GF-D8 (cell line): ENCODE results near the gene SYDE1.

ENCODE experiments used
- DNase-seq: peaks from one replicate; lab custom pipeline; 2025; lab: John Stamatoyannopoulos, UW

SYDE1 gene

DNA sequence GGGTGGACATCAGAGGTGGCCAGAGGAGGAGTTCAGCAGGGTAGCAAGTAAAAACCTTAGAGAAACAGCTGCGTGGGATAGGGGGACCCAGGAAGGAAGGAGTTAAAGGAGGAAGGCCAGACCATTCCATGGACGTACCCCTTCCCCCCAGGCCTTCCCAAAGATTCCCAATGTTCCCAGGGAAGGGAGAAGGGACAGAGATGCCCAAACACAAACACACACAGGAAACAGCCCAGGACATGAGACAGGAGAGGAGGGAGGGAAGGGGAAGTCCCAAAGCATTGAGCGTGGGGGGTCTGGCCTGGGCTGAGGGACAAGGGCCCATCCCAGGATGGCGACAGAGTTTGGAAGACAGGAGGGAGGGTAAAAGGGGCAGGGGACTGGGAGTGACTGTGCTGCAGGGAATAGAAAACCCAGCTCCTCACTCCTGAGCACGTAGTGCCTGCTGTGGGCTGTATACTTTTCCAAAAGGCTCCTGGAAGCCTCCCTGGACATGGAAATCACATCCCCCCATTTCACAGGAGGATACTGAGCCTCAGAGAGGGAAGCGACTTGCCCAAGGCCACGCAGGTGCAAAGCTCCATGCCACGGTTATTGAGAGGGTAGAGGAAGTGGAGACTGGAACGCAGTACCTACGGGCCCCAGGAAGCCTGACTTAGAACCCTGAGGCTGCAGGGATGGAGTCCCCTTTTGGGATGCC, 1.1 kb downstream of the SYDE1 start:
- DNase-seq: no peak

DNA sequence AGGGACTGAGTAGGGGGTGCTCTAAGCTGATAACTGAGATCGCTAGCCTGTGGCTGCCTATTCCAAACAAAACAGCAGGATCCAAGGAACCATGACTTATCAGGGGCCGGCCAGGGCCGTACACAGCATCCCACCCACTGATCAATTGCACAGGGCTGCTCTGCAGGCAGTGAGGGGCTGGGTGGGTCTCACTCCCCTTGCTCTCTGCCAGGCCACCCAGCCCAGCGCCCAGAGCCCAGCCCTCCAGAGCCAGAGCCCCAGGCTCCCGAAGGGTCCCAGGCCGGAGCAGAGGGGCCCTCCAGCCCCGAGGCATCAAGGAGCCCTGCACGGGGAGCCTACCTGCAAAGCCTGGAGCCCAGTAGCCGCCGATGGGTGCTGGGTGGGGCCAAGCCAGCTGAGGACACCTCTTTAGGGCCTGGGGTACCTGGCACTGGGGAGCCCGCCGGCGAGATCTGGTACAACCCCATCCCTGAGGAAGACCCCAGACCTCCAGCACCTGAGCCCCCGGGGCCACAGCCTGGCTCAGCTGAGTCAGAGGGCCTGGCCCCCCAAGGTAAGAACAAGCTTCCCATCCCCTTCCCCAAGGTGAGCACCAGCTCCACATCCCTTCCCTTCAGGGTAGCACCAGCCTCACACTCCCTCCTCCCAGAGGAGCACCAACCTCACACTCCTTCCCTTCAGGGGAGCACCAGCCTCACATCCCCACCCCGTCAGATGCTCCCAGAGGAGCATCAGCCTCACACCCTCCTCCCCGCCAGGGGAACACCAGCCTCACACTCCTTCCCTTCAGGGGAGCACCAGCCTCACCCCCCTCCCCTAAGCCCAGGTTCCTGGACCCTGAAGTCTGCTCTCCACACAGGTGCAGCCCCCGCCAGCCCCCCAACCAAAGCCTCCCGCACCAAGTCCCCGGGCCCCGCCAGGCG, 1.9 kb downstream of the SYDE1 start:
- no peak for DNase-seq

- DNase-seq: no peak
Observed at GRCh38 chr19:15109768-15110417, 2.7 kb downstream of the SYDE1 start.

DNA sequence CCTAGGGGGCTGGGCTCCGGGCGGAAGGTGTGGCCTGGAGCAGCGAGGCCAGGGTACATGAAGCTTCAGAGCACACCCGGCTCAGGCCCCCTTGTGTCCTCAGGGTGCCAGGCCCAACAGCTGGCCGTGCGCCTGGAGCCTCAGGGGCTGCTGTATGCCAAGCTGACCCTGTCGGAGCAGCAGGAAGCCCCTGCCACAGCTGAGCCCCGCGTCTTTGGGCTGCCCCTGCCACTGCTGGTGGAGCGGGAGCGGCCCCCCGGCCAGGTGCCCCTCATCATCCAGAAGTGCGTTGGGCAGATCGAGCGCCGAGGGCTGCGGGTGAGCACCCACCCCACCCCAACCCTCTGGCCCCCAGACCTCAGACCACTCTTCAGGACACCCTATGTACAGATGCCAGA, 3.2 kb downstream of the SYDE1 start:
- DNase-seq: no peak

DNA sequence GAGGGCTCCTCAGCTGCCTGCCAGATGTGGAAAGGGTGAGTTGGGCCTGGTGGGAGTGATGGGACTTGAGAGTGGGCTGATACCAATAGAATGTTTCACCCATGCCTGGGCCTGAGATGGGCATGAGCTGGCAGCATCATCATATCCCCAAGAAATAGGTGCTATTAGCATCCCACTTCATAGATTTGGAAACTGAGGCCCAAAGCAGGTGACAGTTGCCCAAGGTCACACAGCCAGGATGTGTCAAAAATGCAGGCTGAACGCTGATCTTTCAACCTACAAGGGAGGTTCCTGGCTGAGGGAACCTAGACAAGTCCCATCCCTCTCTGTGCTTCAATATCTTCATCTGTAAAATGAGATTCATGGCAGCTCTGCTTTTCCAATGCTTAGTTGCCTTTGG, 4.6 kb downstream of the SYDE1 start:
- no peak for DNase-seq

- no peak for DNase-seq
Observed at GRCh38 chr19:15112385-15112784, 5.2 kb downstream of the SYDE1 start.

DNA sequence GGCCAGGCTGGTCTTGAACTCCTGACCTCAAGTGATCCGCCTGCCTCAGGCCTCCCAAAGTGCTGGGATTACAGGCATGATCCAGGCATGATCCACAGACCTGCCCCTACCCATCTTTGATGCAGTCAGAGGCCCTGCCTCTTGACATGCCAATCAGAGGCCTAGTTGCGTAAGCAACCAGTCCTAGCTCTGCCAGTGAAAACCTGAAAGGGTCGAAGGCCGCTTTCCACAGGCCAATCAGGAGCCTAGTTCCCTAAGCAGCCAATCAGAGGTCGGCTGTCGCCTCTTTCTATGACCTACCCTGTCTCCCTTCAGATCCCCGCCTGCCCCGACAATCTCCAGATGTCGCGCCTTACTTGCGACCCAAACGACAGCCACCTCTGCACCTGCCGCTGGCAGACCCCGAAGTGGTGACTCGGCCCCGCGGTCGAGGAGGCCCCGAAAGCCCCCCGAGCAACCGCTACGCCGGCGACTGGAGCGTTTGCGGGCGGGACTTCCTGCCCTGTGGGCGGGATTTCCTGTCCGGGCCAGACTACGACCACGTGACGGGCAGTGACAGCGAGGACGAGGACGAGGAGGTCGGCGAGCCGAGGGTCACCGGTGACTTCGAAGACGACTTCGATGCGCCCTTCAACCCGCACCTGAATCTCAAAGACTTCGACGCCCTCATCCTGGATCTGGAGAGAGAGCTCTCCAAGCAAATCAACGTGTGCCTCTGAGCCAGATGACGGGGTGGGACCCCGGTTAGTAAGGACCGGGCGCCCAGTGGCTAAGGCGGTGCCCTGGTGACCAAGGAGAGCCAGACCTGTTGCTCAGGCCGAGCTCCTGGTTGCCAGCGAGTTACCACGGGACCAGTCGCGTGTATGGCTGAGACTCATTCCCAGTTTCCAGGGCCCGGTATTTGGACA, 6.3 kb downstream of the SYDE1 start:
- DNase-seq: no peak

GRCh38 chr19:15114153-15114540, 6.9 kb downstream of the SYDE1 start:
- DNase-seq: no peak

GRCh38 chr19:15115080-15115479, 7.9 kb downstream of the SYDE1 start:
- no peak for DNase-seq

DNA sequence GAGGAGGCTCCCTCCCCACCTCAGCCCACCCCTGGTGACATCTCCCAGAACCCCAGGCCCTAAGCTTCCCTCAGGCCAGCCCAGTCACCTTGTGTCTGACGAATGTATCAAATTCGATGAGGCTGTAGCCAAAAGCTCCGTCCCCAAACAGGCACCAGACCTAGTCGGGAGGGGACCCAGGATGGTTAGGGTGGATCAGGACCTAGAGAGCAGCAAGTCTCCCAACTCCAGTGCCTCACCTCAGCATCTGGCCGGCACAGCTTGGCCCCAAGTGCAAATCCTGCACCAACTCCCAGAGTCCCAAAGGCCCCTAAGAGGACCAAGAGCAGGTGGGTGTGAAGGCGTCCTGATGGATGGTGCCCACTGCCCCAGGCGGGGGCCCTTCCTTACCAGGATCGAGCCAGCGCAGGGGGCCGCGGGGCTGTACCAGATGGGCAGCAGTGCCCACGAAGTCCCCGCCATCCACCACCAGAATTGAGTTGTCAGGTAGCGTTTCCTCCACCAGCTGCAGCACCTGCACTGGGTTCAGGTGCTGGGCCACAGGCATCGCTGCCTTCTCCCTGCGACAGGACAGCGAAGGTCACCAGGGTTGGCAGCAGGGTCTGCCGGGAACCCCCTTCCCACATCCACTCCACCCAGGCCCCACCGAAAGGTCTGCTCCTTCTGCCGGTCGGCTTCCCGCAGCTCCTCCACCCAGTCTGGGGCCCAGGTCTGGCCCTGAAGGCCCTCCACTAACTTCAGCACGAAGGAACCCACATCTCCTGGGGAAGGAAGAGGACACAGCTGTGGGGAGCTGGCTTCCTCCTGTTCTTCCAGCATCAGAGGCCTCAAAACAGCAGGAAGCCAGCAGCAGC, 8.8 kb downstream of the SYDE1 start:
- no peak for DNase-seq

DNA sequence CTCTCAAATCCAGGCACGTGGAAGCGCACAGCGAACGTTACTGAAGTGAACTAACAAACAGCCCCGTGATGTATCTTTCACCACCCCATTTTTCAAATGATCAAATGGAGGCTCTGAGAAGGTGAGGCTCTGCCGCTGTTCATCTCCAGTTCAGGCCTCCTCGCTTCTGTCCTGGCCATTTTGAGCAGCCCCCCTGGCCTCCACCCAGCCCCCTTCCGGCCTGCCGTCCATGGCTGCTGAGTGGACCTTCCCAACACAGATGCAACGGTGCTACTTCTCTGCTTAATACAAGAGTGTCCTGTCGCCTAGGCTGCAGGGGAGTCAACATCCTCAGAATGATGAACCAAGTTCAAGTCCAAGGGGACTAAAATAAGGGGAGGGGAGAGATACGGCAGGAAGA, 9.7 kb downstream of the SYDE1 start:
- no peak for DNase-seq

DNA sequence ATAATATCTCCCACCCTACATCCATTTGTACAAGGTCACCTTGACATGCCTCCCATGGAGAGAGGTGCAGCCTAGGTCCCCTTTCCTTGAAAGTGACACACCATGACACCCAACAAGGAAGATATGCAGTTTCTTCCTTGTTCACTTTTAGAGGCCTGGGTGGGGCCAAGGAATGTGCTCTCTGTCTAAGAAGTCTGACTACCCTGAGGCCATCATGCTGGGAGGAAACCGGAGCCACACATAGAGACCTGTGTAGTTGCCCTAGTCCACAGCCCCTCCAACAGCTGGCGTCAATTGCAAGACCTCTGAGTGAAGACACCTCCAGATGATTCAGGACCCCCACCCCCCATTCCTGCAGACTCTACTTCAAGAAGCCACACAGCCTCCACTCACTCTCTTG, 11.0 kb downstream of the SYDE1 start:
- DNase-seq: no peak

DNA sequence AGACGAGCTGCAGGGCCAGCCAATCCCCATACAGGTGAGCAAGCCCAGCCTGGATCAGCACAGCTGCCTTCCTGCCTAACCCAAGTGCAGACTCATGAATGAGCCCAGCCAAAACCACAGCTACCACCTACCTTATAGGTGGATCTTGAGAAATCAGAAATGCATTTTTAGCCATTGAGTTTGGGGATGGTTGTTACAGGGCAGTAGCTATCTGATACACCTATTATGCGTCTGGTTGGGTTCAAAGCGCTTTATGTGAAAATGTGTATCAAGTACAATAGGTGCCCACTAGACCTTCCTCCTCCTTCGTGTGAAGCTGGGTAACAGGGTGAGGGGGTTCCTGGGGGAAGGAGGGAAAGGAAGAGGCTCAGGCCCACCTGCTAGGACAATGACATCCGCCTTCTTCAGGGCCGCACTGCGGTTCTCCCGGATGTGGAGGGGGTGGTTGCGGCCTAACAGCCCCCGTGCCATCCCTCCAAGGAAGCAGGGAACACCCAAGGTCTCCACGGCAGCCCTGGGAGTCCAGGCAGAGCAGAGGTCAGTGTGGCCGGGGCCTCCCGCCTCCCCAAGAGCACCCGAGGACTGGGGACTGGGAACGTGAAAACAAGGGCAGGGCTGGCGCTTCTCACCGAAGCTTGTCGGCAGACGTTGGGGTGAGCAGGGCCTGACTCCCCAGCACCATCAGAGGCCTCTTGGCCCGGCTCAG, 11.7 kb downstream of the SYDE1 start:
- DNase-seq: no peak

DNA sequence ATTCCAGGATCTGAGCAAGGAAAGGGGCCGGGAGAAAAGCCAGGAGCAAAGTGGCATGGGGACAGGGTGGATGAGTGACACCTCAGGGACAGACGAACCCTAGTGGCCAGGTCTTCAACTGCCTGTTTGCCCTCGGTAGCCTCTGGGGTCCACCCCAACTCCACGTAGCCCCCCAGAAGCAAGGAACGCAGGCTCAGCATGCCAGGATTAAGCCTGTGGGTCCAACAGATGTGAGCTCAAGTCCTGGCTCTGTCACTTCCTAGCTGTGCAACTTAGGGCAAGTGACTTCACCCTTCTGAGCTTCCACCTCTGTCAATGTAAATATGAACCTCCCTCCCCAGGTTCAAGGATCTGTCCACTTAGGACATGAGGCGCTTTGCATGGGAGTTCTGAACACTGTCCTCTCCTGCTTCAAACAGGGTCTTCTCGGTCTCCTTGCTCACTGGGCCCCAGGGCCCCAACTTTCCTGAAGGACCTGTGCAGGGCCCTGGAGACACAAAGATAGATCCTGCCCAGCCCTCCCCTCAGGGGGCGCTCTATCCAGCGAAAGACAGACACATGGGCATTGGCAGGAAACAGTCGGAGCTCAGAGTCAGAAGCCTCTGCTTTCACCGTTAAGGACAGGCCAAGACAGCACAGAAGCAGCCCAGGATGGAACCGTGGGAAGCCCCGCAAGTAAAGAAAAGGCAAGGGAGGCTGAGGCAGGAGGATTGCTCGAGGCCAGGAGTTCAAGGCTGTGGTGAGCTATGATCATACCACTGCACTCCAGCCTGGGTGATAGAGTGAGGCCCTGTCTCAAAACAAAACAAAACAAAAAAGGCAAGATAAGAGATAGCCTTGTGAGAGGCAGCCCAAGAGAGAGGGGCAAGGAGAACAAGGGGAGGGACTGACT, 13.2 kb downstream of the SYDE1 start:
- no peak for DNase-seq

DNA sequence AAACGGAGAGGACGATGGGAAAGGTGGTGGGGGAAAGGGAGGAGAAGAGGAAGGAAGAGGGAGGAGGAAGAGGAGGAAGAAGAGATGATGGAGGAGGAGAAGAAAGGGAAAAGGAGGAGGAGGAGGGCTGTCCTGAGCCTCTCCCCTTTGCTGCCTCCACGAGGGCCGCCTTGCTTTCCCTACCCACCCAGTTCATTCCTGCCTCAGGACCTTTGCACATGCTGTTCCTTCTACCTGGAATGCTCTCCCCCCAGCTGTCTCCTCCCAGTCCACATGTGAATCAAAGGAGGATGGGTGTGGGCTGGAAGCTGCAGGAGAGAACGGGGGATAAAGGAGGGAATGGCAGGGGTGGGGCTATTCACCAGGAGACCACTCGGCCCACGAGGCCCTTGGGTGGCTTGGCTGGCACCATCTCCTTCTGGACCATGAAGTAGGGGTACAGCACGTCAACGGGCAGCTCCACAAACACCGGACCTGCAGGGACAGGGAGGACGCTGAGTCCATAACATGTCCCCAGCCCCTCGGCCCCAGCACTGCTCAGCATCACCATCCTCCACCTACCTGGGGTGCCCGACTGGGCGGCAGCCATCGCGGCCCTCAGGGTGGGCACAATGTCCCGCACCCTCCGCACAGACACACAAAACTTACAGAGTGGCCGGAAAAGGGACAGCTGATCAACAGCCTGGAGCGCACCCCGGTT, 15.3 kb downstream of the SYDE1 start:
- no peak for DNase-seq

DNA sequence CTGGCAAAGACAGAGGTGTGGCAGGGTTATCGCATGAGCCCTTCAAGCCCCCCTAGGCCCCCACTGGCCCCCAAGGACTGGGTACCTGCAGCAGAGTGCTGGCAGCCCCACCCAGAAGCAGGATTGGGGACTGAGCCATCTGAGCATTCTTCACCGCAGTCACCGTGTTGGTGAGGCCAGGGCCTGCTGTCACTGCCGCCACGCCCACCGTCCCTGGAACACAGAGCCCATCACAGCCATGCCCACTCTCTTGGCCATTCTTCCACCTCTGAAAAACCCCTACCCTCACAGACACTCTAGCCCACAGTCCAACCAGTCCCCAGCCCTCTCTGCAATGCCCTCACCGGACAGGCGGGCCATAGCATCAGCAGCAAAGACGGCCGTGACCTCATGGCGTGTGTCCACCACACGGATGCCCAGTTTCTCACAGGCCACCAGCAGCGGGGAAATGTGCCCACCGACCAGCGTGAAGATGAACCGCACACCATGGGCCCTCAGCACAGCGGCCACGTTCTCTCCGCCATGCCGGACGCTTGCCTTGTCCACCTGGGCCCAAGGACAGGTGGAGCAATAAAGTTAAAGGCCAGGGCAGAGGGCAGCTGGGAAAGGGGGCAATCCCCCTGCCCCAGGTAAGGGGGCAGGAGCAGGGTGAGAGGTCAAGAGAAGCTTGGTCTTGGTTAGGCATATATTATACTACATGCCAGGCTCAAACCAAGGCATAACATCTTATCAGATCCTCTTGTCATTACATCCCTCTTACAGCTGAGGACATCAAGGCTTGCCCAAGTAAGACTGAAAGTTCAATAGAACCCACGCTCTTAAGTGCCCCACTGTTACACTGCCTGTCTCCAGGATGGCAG, 16.1 kb downstream of the SYDE1 start:
- DNase-seq: no peak

DNA sequence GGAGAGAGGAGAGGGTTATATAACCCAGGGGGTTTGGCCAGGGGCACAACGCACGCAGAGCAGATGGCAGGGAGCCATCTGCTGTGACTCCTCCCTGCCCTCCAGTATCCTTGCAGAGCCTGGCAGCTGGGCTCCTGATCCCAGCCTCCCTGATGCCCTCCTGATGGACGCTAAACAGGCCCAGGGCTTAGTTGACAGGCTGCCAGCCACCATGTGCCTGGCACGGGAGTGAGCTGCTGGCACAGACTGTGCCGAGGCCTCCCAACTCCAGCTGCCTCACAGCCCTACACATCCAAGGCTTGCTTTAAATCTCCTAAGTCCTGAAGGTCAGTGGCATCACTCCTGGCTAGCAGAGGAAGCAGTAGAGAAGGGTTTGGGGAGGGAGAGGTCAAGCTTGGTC, 16.7 kb downstream of the SYDE1 start:
- DNase-seq: no peak
